OCI-M2 (cell line): ENCODE measurements around the gene PCDH9.
"Not testable (repeated sequence)": the region's sequence is repeated elsewhere in the genome, so short reads cannot be mapped to it uniquely, and the experiment has no call there.

Experiments used
- DNase-seq: peaks from one replicate; lab custom pipeline; 2025; ENCODE audit not compliant: unreplicated experiment; lab: John Stamatoyannopoulos, UW

The PCDH9 gene

DNA sequence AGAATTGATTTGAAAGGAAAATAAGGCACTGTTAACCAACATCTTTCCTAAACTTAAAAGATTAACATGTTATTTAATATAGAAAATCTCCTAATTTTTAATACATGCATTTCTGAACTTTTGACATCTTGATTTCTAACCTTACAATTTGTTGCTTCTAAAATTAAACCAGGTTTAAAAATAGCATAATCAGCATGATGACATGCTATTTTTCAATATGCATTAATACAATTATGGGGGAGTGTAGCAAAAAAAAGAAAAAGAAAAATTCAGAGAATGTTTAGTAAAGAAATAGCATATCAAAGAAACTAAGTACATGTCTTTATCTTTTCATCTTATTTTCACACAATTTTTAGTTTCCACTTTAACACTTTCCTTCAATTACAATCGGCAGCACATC, 98.7 kb downstream of the PCDH9 start:
- DNase-seq = no peak

DNA sequence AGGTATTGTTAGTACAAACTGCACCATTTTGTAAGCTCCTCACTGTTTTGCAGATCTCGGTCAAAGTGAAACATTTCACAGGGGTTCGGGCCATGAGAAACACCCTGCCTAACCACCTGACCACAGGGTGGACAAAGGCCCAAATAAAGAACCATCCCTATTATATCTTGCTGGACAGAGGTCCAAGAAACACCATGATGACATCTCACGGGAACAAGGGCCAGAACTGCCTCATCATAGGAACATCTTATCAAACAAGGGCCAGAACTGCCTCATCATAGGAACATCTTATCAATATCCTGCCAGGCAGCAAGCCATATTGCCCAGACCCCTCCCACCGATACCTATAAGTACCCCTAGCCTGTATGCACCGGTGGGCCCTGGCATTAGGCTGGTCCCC, 99.7 kb downstream of the PCDH9 start:
- no peak for DNase-seq

DNA sequence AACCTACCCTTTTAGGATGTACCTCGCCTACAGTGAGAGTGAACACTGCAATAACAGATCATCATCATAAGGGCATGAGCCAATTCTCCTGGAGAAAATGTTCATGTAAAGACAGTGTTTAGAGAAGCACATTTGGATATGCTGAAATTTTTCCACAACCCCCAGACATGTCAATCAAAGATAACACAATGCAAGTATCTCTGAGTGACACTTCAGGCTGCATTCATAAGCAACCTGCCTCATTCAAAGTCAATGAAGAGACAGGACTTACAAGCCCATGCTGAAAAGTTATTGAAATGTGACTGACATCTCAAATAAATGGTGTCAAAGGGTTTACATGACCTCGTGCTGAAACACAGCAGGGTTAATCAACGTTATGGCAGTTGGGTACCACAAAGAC, 102.0 kb downstream of the PCDH9 start:
- no peak for DNase-seq

DNA sequence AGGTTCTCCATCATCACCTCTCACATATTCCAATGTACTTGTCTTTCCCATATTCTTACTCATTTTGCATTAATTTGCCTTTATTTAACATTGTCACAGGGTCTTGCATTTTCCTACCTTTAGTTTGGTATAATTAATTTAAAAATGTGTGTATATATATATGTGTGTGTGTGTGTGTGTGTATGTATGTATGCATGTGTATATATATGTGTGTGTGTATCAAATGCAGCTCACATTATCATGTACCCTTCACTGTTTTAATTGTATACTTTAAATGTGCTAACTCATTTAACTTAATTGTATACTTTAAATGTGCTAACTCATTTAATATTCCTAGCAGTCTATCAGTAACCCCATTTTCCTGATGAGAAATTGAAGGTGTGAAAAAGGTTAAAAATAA, 104.5 kb downstream of the PCDH9 start:
- no peak for DNase-seq

DNA sequence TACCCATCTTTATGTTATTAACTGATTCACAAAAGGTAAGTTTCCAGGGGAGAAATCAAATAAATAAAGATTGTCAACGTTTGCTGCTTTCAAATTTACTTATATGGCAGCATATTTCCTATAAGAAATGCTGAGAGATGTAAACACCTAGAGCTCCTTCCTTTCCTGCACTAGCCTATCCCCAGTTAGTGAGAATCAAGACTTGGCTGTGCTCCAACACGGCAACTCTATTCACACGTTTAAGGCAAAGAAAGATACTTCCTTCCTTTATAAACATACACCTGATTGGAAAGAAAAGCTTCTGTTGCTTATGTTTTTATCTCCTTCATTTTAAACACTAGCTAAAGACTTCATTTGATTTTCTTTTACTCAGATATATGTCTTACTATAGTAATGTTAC, 107.0 kb downstream of the PCDH9 start:
- no peak for DNase-seq

DNA sequence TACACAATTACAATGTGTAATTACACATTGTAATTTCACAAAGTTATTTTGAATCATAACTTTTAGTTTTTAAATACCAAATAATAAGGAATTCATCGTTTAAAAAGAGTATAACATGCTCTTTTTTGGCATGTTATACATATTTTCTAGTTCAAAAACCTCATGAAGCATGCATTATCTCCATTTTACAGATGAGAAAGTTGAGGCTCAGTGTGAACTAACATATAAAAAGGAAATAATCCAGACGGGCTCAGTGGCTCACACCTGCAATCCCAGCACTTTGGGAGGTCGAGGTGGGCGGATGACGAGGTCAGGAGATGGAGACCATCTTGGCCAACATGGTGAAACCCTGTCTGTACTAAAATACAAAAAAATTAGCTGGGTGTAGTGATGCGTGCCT, 107.9 kb downstream of the PCDH9 start:
- DNase-seq = no peak

DNA sequence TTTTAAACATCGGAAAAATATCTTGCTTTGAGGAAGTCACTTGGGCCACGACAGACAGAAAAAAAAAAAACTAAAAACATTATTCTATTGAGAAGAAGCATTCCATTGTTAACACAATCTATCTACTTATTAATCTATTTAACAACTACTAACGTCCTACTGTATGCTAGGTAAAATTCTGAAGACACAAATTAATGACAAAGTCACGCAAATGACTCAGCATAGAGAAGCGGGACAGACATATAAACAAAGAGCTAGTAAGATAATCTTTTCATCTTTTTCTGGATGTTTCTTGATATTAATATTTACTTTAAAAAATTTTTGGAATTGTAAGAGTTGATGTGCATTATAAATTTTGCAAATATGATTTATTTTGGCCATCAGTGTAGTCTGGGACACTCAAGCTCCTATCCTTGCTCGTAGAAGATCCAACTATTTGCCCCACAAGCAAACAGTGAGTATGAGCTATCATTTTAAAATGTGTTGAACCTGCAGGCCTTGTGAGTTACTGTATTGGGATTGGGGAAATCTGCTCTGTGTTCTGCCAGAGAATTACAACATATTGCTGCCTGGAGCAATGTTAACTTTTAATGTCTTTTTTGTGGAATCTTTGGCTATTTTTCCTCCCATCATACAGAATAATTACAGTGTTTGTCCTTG, 109.1 kb downstream of the PCDH9 start:
- DNase-seq = no peak

DNA sequence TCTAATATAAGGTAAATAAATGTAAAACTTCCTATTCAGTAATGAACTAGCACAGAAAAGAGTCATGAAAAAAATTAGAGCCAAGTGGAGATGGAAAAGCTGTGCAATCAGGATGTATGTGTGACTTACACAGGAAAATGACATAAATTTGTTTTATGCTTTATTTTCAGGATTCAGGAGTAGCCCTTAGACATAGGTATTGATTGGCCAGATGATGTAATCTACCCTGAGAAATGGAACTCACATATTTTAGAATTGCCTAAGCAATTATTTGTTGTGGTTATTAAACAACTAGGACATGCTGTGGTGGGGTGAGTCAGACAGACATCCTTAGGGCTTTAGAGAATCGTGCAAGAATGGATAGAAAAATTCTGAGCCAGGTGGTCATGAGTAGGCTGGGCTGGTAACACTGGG, 110.6 kb downstream of the PCDH9 start:
- DNase-seq = no peak

DNA sequence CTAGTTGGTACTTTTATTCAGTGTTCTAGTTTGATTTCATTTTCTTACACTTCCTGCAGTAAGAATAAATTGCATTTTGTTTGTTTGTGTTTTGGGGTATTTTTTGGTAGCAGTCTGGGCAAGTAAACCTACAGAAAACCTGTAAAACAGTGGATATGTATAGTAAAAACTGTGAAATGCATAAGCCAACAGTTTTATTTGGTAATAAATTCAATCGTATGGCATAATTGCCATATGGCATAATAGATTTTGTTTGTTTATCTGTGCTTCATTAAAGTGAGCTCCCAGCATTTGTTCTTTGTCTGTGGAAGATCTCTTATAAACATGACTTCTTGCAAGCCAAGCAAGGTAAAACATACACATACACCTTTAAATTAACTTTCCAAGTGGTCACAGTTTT, 111.9 kb downstream of the PCDH9 start:
- no peak for DNase-seq

DNA sequence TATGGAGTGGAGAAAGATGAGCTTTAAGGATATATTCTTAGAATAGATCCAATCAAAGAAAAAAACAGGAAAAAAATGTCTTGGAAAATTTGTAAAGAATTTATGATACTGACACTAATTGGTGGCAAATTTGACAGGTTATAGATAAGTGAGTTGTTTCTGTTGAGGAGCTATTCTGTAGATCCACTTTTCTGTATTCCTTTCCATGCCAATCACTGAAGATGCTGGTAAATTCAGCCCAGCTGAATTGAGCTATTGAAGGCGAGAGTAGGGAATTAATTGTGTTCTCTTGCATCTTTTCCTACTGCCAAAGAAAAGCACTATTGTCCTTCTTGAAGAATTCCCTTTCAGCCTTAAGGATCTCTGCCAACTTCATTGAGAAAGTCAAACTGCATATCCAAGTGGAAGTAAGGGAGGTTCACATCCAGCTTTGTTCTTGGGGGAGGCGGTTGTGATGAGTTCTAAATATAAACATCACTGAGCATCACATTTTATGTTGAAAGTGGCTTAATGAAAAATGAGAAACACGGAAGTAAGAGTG, 113.1 kb downstream of the PCDH9 start:
- DNase-seq = no peak

DNA sequence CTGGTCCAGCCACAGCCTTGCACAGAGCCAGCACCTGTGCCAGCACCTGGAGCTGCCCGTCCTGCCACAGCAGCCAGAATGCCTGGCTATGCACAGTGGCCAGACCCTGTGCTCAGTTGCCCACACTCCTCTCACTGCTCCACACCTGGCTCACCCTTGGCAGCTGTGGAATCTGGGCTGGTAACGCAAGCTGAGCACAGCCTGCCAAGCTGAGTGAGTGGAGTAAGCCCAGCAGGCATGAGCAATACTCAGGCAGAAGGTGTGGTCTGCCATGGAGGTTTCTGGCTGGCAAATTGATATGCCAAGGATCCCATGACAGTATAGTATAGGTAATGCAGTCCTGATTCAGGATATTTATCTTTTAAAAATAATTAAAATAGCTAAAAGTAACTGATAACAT, 122.2 kb downstream of the PCDH9 start:
- no peak for DNase-seq

DNA sequence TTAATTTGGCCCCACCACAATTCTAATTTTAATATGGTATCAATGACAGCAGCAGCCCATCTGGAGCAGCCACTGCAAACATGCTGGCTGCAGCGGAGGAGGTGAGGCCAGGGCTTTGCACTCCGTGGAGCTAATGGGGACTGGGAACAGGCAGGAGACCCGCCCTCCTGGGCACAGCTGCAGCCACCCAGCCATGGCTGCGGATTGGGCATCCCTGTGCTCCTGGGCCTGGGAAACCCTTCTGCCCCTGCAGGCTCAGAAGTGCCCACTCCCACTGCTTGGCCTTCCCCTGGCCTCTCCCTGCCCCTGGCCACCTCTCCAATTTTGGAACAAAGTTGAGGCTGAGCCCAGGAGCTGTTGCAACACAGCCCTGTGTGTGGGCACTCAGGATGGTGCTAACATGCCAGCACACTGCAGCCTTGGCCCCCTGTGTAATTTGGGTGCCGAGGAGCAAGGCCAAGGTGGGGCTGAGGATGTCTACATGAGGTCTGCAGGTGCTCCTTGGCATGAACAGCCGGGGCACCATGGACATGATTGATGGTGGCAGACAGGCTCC, 123.6 kb downstream of the PCDH9 start:
- DNase-seq = no peak

DNA sequence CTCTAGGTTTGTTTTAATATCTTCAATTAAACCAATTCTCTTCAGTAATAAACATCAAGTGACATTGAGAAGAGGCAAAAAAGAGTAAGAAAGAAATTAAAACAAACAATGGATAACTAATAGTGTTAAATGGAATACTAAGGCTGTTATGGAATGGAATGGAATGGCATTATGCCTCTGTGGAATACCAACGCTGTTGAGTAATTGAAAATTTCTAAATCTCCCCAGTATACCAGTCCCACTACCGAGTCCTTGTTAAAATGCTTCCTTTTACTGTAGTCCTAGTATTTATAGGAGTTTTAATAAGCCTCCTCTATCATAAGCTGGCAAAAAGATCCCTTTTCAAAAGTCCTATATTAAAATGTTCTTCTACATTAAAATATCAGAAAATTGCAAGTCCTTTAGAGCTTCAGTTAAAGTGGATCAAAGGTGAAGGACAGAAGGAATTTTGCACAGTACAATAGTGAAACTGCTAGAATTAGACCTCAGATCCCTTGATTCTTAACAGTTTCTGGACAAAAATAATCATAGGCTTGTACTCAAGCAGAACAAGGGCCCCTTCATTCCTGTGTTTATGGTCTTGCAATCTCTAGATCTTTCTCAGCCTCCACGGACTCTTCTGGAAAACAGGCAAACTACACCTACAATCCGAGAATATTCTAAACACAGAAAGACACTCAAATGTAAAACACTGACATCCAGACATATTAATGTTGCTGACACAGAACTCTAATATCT, 128.2 kb downstream of the PCDH9 start:
- DNase-seq = no peak

DNA sequence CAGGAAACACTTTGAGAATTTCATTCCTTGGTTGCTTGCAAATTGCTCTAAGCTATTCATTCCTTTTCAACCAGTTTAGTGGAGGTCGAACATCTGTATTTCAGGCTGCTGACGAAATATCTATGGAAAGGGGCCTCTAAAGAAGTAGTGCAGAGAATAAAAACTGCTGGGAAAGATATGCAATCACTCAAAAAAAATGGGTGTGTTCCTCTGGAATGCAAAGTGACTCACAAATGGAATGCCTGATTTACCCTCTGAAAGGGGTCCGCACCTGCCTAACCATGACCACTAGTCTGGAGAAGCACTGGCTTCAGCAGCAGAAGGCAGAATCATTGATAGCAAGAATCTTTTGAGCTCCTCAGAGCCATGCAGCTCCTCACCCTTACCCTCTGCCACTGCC, 129.4 kb downstream of the PCDH9 start:
- no peak for DNase-seq

DNA sequence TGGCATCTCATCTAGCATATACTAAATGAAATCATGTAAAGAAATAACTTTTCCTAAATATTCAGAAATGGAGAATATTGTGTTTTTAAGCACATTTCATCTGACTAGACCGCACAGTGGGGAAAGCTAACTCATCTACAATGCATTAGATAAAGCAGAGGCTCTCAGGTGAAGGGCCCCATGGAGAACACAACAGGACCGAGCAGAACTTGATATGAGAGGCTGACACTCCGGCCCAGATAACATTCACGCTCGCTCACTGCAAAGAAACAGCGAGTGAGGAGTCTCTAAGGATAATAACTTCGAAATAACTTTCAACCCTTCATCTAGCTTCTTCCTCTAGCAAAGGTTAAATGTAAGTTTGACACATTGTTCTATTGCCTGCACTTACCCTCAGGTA, 130.6 kb downstream of the PCDH9 start:
- DNase-seq = no peak

DNA sequence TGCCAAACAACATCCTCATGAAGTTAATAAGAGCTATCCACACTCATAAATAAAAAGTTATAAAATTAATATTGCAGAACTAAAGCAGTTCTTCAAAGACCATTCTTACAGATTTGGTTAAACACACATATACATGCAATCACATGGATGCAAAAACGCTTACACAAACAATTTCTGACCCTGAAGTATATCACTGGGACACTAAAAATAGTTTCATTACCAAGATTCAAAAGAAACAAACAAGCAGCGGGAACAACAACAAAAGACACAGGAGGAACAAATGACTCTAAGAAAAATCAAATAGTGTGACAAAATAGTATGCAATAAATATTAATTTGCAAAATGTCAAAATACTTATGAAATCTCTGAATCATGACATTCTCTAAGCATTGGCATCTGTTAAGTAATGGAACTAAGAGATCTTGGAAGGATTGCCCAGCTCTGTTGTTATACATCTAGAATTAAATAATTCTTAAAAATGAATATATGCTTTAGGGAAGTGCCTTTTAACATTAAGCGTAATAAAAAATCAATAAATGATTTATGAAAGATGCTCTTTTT, 132.2 kb downstream of the PCDH9 start:
- DNase-seq = no peak

DNA sequence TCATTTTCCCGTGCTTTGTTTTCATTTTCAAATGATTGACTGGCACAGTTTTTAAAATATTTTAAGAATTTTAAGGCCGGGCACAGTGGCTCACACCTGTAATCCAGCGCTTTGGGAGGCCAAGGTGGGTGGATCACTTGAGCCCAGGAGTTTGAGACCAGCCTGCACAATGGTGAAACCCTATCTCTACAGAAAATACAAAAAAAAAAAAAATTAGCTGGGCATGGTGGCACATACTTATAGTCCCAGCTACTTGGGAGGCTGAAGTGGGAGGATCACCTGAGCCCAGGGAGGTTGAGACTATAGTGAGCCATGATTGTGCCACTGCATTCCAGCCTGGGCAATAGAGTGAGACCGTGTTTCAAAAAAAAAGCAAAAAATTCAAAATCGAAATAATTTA, 133.2 kb downstream of the PCDH9 start:
- DNase-seq = not testable (repeated sequence)

DNA sequence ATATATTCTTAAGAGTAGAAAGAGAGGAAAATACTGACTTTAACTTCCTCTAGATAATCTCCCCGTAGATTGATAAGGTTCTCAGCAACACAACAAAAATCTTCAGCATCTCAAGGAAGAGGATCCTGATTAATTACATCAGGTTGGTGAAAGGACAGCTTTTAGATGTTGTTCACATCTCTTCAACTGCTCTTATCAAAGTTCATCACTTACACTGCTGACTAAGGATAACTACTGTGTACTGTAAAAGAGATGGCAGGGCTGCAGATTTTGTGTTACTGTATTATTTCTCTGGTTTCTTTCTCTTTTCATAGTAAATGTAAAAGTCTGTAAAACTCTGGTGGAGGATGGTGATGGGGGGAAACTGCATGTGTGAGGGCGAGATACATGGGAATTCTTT, 133.7 kb downstream of the PCDH9 start:
- DNase-seq = no peak

DNA sequence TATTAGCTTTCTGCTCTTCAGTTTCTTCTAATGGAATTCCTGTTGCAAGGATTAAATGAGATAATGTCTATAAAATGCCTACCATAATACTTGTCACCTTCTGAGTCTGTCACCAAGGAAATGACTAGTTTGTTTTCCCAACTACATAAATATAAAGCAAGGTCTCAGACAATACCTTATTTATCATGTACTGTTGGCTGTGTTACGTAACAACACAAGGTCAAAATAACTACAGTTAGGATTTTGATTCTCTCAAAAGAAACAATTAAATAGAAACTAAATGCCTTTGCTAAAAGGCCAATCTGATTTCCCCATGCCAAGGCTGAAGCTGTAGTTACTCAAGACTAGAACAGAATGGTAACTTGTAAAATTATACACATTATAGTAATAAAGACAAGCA, 134.5 kb downstream of the PCDH9 start:
- no peak for DNase-seq

DNA sequence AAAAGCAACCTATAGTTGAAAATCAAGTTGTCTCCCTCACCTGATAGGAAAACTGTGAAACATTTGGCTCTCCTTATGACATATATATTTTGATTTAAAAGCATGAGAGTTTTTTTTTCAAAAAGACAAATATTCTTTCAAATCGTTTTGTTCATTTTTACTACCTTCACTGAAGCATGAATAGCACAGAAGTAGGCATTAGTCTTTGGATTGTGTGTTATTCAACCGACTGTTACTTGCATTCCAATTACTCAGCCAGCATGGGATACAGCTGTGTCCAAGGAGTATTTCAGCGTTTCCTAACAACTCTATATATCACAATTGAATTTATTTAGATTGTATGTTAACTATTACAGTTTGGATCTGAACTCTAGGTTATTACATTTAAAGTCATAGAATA, 135.2 kb downstream of the PCDH9 start:
- no peak for DNase-seq

DNA sequence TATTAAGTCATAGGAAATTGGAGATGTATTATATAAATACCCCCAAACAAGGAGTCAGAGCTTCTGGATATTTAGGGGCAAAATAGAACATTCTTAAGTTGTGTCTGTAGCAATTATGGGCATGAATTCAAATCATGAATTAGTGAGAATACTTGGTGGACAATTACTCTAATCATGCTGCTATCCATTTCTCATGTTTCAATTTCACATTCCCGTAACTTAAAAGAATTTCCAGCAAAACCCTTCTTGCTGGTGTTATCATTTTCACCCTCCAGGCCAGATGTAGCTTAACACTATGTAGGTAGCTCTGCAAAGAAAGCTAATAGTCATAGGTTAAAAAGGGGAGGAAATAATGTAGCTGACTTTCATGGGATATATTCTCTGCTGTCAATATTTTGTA, 136.1 kb downstream of the PCDH9 start:
- DNase-seq = no peak

DNA sequence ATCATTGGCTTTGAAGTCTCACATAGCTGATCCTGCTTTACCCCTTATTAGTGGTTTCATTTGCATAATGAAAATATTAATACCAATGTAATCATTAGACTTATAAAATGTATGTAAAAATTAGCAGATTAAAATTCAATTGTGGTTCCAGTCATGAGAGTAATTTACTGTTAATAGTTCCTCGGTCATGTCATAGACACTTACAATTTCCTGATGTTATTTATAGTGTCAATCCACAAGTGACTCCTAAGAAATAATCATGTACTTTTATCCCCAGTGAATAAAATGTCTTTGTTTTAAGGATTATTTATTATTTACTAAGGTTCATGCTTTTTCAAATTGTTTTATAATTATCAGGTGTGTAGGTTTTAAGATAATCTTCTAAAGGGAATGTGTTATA, 138.5 kb downstream of the PCDH9 start:
- no peak for DNase-seq
